Stimulated activated CD4-positive, alpha-beta T cell treated with anti-CD3 and anti-CD28 coated beads, Interleukin-1b, Interleukin-23, amount 100 ng/mL, for 24 hours (primary cell): ENCODE data around the gene ULK4.

Experiments
- DNase-seq, 4 experiments: peaks; one replicate each; pipeline ENCODE4 v3.0.0-alpha.2; 2020; ENCODE audit warnings: low read depth in 4 of 4, low spot score in 1 of 4

Gene ULK4

GRCh38 chr3:41239587-41239986, 722.3 kb downstream of the ULK4 start:
- DNase-seq = no peak

DNA sequence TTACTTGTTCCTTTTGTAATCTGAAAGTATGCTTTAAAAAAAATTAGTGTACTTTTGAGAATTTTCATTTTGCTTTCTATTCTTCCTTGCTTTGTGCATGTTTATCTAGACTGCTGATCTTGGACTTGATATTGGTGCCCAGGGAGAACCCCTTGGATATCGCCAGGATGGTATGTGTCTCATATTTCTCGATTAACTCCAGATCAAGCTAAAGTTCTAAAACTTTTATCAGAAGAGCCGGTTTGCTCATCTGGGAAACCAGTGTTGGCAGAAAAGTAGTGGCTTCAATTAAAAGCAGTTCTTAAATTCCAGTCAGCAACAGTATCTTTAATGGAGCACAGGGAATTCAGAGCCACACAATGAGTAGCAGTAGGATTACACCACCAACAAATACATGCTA, 724.0 kb downstream of the ULK4 start:
- no peak for DNase-seq

- no peak for DNase-seq
Measured at GRCh38 chr3:41236228-41236627, 725.7 kb downstream of the ULK4 start.

DNA sequence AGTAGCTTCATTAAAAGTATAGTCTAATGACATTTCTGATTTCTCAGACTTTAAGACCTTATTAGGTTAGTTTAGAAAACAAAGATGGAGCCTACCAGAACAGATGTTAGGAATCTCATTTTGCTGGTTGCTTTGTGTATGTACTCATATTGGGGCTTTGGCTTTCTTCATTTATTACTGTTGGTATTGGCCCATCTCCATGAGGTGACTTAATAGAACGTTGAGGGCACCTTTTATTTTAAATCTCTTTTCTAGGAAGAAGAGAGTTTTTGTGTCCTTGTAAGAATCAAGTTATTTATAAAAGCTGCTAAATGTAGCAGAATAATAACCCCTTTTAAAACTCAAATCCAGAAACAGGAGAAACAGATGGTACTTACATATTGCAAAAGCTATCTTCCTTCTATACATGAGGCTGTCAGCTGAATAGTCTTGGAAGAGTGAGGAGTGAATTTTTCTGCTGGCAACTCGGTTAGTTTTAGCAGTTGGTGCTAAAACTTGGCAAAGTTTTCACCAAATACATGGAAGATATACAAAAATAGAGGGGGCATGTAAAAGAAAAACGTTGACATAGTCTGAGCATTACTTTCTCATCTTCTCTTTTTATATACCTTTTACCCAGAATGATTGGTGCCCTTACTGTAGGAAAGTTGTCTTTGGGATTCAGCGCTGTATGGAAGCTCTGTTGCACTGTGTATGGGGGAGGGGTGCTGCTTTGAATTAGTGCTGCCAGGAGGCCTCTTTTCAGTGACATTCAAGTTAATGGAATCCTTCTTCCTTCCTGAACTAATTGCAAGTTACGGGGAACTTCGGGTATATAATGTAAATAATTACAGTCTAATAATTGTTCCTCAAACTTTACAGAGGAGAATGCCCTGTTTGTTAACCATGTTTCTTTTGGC, 726.8 kb downstream of the ULK4 start:
- DNase-seq = no peak

- no peak for DNase-seq
Measured at GRCh38 chr3:41224120-41224806, 737.6 kb downstream of the ULK4 start.

GRCh38 chr3:41223691-41224090, 738.2 kb downstream of the ULK4 start:
- no peak for DNase-seq

GRCh38 chr3:41223078-41223477, 738.8 kb downstream of the ULK4 start:
- DNase-seq = no peak

DNA sequence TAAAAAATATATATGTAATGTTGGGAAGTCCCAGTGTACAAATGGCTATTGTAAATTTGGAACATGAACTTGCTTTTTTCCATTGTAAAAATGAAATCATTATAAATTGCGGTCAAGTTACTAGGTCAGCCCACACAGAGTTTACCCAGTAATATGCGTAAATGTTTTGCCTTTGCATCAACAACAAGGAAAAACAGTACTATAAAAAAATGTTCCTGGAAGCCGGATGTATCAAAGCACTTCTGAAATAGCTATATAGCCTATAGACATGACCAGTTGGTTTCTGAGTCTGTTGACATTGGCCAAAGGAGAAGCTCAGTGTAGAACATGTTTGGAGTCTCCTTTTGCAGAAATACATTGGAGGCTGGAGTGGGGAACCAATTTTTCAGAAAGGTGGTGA, 739.4 kb downstream of the ULK4 start:
- DNase-seq = no peak

GRCh38 chr3:41222012-41222411, 739.9 kb downstream of the ULK4 start:
- no peak for DNase-seq

GRCh38 chr3:41220906-41221677, 740.8 kb downstream of the ULK4 start:
- DNase-seq = no peak

DNA sequence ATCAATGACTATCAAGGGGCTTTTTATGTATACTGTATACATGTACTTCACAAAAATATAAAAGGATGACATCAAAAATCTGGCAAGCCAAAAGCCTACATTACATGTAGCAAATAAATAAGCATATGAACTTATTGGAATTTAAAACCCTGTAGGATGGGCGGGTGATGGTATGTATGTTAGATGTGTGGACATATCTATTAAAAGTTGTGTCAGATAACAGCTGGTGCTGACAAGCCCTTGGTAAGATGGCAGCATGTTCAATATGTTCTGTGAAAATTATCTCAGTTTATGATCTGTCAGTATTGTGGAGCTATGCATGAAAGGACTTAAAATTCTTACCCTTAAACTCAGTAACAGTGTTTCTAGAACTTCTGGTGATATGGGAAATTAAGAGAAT, 742.5 kb downstream of the ULK4 start:
- no peak for DNase-seq

GRCh38 chr3:41216993-41217392, 744.9 kb downstream of the ULK4 start:
- DNase-seq = no peak

GRCh38 chr3:41216422-41216821, 745.5 kb downstream of the ULK4 start:
- DNase-seq = no peak

DNA sequence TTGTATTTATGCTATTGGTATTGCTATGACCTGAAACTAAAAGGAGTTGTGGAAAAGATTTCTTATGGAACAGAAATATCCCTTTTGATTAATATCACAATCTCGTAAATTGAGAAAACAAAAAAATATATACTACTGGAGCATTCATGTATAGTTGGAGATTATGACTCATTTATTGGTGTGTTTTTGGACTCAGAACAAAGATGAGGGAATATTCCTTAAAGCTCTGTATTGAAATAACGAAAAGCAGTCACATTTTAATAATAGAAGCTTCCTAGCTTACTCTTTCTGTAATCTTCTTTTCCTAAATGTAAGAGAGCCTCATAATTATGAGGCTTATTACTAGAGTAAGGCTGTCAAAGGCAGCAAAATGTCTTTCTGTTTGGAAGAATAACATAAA, 748.3 kb downstream of the ULK4 start:
- no peak for DNase-seq

DNA sequence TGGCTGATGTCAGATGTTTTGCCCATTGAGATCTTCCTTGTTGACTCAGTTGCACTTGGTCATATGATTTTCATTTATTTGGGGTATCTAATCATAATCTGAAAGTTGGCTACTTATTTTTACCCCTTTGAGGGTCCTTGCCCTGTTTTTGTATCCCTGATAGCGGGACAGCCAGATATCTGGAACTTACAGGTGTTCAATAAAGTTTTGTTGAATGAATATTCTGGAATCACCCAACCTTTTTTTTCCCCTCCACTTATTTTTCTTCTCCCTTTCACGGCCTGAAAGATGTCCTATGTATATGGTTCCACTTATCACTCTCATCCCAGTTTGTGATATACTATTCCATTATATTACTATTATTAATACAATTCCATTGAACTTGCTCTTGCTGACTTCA, 749.8 kb downstream of the ULK4 start:
- no peak for DNase-seq

- no peak for DNase-seq
Measured at GRCh38 chr3:41210966-41211365, 750.9 kb downstream of the ULK4 start.

DNA sequence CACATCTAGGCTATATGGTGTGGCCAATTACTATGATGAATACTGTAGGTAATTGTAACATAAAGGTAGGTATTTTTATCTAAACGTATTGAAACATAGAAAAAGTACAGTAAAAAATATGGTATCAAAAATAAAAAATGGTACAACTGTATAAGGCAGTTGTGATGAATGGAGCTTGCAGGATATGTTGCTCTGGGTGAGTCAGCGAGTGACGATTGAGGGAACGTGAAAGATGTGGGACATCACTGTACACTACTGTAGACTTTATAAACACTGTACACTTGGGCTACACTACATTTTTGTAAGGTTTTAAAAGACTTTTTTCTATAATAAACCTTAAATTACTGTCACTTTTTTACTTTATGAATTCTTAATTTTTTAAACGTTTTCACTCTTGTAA, 752.3 kb downstream of the ULK4 start:
- no peak for DNase-seq

DNA sequence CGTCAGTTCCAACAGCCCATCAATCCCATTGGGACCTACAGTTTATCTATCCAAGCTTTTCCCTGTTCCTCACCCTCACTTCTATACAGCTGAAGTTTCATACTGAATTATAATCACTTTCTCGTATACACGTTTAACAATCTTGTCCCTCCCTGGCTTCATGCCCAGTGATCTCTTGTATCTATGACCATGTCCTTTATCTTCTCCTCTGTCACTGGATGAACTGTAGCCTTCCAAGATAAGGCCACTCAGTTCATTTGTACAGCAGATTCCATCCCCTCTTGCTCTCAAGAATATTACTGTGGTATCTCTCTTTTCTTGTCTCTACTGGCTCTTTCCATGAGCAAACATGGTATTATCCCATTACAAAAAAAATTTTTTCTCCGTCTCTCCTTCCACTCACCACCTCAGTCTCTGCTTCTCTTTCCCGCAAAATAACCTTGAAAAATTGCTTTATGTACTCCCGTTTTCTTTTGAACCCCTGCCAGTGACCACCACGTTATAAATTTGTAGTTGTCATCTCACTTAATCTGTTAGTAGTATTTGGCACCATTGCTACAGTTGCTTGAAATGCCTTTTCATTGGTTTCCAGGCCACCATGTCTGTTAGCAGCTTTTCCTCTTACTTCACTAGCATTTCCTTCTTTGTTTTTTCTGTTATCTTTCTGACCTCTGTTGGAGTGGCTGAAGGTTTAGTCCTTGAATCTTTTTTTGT, 753.2 kb downstream of the ULK4 start:
- no peak for DNase-seq

GRCh38 chr3:41207355-41207754, 754.5 kb downstream of the ULK4 start:
- DNase-seq = no peak

DNA sequence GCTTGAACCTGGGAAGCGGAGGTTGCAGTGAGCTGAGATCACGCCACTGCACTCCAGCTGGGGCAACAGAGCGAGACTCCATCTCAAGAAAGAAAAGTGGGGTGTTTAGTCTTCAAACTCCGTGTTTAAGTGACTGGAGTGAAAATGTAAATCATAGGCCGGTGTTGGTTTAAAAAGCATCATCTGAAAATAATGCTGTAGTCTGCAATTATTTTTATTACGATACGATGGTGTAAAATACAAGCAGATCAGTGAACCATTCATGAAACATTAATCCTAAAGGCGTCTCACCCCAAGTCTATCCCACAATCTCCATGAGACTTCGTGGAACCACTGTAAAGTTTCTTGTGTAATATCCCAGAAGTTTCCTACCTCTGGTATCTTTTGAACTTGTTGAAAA, 756.3 kb downstream of the ULK4 start:
- DNase-seq = no peak

DNA sequence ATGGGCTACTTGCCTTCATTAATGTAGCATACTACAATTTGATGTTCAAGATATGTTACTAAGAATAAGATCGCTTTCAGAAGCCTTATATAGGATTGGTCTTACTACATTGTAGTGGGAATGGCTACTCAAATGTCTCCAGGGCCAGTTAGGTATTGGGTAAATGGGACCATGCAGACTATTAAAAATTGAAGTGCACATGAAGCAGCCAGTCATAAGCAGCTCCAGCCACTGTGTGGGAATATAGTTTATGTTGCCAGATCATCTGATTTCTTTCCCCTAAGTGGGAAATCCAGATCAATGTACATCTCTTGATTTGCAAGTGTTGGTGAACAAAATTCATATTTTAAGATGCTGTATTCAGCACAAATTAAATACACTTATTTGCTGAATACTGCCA, 757.5 kb downstream of the ULK4 start:
- no peak for DNase-seq
